ENCODE results near the gene ACTR1A.
A peak's percentile ranks its signal among the peaks of the same experiment; 100 is the strongest.

Gene ACTR1A

GRCh38 chr10:102452672-102453340 is 49.7 kb downstream of the ACTR1A start:
- no peak for TF ChIP-seq CTCF (IDR thresholded peaks at IDR 0.05; ENCODE audit: extremely low read depth, missing control alignments)
- DNase-seq (ENCODE audit: low spot score): no peak

- no peak for DNase-seq (ENCODE audit: low spot score)
- TF ChIP-seq CTCF (IDR thresholded peaks at IDR 0.05; ENCODE audit: extremely low read depth, missing control alignments): no peak
Measured at GRCh38 chr10:102451105-102451969, 51.2 kb downstream of the ACTR1A start, which contains the start of gene C10orf95. Gene C10orf95, minus strand, starts transcription at chr10:102451543. Its CDS starts 450 bp downstream, at chr10:102451093.

GRCh38 chr10:102450374-102451104 is 52.0 kb downstream of the ACTR1A start:
- DNase-seq (ENCODE audit: low spot score): peak; percentile 94
- no peak for TF ChIP-seq CTCF (IDR thresholded peaks at IDR 0.05; ENCODE audit: extremely low read depth, missing control alignments)

GRCh38 chr10:102450124-102450373 is 52.5 kb downstream of the ACTR1A start:
- TF ChIP-seq CTCF (IDR thresholded peaks at IDR 0.05; ENCODE audit: extremely low read depth, missing control alignments): no peak
- DNase-seq (ENCODE audit: low spot score): no peak

- peak; percentile 75 for DNase-seq (ENCODE audit: low spot score)
Measured at GRCh38 chr10:102449321-102450123, 53.0 kb downstream of the ACTR1A start.

GRCh38 chr10:102444851-102445250 is 57.7 kb downstream of the ACTR1A start:
- DNase-seq (ENCODE audit: low spot score): no peak
- no peak for TF ChIP-seq CTCF (IDR thresholded peaks at IDR 0.05; ENCODE audit: extremely low read depth, missing control alignments)

More at GRCh38 chr10:102449321-102450123, 53.0 kb downstream of the ACTR1A start:
- no peak for TF ChIP-seq CTCF (IDR thresholded peaks at IDR 0.05; ENCODE audit: extremely low read depth, missing control alignments)
